Endometrium (tissue), 2 donors: ENCODE results near the gene USP21.

Experiments
- FAIRE-seq: peaks from 2 replicates; lab custom pipeline; 2012; peaks lifted over from hg19 to GRCh38; lab: Jason Lieb, UNC
- donor health status: control.
- donor health status: control.

The USP21 gene

DNA sequence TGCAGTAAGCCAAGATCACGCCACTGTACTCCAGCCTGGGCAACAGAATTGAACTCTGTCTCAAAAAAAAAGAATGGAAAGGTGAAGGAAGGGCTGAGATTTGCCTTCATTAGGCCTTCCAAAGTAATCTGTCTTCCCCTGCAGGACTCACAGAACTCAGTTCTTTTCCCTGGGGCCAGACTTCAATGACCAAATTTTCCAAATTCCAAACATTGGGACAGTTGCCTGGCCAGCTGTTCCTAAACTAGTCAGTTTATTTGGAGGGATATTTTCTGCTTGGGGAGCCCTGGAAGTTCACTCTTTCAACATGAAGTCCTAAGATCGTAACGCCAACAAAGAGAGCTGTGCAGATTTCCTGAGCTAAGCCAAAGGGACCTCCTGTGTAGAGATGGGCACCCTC lies 21.4 kb upstream of the USP21 start:
- no peak for FAIRE-seq

DNA sequence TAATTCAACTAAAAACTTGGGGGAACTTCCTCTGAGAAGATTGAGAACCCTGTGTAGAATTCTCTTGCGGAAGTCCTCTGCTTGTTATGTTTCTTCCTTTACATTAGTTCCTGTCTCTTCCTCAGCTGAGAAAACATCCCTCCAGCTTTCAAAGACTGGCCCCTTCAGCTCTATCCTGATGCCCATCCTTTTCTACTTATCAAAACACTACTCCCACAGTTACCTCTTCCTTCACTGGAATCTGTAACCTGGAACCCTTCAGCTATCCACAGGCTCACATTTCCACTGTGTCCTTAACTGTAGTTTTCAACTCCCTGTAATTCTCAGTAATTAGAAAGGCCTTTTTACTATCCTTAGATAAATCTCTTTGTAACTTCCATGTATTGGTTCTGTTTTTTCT lies 20.9 kb upstream of the USP21 start:
- FAIRE-seq, result no peak

DNA sequence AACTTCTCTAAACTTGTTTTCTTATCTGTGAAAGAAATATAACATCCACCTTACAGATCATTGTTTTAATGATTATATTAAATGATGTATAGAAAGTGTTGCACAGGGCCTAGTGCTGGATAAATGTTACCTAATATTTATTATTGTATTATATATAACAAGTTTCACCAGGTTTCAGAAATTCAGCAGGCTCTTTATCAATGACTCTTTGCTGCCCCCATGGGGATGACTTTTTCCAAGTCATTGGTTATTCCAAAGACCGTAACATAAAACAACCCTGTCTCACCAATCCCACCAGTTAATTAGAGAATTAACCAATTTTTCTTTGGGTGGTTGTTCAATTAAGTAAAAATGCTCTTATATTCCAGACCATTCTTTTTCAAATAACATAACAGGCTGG lies 19.5 kb upstream of the USP21 start:
- FAIRE-seq, result peak; percentile 45

DNA sequence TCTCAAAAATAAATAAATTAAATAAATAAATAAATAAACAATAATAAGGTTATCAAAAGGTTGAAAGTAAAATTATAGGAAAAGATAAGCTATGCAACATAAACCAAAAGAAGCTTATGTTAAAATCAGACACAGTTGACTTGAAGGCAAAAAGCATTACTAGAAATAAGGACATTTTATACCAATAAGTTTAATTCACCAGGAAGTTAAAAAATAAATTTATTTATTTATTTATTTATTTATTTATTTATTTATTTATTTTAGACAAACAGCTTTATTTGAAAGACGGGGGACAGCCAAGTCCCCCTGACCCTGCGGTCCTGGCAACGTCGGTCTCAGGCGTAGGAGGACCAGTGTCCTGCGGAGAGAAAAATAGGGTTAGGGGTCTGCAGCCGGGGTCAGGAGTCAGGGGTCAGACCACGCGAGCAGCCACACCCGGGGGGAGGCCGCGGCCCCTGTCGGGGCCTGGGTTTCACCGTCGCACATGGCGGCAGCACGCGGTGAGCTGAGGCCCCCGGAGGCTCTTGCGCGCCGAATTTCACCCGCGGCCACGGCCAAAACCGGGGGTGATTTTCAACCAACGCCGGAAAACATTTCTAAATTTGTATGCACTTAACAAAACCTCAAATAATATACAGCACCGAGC lies 18.4 kb upstream of the USP21 start:
- FAIRE-seq, result no peak

DNA sequence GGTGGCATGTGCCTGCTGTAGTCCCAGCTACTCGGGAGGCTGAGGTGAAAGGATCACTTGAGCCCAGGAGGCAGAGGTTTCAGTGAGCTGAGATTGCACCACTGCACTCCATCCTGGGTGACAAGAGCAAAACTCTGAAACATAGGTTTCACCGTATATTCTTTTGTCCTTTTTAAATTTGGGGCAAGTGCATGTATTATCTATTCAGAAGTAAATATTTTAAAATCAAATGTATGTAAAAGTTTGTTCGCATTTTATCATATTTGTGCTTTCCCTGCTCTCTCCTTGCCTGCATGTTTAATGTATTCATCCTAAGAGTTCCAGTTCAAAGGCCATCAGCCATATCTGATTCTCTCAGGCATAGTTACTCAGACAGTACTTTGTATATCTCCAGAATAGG lies 13.5 kb upstream of the USP21 start:
- FAIRE-seq, result no peak

DNA sequence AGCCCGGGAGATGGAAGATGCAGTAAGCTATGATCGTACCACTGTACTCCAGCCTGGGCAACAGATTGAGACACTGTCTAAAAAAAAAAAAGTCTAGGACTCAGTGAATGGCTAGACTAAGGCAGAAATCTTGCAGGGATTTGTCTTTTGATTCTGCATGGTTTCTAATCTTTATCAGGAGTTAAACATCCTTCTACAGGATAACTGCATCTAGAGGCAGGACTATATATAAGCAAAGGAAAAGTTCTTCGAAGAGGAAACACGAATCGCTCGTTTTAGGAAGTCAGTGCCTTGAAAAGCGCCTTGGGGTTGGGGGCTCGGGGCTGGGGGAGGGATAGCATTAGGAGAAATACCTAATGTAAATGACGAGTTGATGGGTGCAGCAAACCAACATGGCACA lies 6.1 kb upstream of the USP21 start:
- FAIRE-seq, result no peak

DNA sequence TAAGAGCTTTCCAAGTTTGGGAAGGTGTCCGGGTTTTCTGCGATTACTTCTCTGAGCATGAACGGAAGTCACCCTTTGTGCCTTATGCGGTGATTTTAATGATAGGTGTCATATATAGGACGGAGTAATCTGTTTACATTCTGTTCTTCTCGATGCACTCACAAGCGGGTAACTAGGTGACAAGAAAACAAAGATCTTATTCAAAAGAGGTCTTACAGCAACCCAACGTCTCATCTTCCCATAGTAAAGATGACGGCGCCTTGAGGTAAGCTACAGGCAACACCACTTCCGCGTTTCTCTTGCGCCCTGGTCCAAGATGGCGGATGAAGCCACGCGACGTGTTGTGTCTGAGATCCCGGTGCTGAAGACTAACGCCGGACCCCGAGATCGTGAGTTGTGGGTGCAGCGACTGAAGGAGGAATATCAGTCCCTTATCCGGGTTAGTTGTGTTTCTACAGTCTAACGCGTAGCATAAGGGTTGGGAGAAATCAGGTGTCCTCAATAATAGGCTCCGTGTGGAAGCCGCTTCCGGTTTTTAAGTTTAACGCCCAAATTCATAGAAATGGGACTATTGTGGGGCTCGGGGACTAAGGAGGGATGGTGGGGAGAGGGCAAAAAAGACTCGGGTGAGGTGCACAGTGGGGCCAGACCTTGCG lies 5.5 kb upstream of the USP21 start, which contains the start of gene UFC1:
TSS of gene UFC1 (plus strand) at position 297 of the 656 bp plus-strand sequence. CDS start at position 317, 20 bp downstream.
- no peak for FAIRE-seq

DNA sequence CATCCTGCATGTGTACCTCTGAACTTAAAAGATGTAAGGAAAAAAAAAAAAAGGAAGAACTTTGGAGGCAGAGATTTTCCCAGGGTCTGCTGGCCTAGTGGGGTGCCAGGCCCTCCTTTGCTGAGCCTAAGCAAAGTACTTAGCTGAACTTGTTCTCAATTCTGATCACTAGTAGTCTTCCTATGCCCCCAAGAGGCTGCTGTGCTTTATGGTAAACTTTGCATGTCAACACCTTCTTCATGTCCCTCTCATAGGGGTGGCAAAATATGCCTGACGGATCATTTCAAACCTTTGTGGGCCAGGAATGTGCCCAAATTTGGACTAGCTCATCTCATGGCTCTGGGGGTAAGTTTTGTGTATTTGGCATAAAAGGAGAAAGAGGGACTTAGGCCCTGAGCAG lies 1.4 kb upstream of the USP21 start:
- FAIRE-seq, result no peak

DNA sequence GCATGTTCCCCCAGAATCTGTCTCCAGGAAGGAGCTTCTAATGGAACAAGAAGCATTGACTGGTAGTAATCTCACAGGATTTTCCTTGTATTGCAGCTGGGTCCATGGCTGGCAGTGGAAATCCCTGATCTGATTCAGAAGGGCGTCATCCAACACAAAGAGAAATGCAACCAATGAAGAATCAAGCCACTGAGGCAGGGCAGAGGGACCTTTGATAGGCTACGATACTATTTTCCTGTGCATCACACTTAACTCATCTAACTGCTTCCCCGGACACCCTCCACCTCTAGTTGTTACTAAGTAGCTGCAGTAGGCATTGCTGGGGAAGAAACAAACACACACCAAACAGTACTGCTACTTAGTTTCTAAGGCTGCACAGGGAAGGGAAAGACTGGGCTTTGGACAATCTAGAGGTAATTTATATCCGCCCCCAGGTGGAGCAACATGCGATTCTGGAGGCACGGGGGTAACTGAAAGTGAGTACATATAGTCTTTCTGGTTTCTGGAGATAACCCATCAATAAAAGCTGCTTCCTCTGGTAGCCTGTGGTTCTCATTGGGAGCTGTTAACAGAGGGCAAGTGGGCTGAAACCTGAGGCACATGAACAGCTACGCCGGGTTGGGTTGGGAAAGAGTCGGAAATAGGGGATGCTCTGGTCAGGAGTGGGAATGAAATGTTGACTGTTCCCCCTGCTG lies 837 bp upstream of the USP21 start:
- no peak for FAIRE-seq

DNA sequence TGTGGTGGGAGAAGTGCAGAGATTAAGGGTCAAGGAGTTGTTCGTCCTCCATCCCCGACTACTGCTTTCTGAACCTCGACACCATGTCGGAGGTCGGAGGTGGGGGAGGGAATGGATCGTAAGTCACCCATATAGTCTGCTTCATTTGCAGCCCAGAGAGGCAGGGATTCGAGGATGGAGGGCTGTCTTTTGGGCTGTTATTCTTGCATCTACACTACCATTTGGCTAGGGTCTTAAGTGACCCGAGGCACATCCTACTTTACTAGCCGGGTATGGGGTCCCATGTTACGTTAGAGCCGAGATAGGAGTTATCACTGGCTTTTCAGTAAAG lies 578 bp downstream of the USP21 start:
- FAIRE-seq, result no peak

DNA sequence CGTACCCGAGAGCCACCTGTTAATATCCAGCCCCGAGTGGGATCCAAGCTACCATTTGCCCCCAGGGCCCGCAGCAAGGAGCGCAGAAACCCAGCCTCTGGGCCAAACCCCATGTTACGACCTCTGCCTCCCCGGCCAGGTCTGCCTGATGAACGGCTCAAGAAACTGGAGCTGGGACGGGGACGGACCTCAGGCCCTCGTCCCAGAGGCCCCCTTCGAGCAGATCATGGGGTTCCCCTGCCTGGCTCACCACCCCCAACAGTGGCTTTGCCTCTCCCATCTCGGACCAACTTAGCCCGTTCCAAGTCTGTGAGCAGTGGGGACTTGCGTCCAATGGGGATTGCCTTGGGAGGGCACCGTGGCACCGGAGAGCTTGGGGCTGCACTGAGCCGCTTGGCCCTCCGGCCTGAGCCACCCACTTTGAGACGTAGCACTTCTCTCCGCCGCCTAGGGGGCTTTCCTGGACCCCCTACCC lies 1.4 kb downstream of the USP21 start:
- no peak for FAIRE-seq

DNA sequence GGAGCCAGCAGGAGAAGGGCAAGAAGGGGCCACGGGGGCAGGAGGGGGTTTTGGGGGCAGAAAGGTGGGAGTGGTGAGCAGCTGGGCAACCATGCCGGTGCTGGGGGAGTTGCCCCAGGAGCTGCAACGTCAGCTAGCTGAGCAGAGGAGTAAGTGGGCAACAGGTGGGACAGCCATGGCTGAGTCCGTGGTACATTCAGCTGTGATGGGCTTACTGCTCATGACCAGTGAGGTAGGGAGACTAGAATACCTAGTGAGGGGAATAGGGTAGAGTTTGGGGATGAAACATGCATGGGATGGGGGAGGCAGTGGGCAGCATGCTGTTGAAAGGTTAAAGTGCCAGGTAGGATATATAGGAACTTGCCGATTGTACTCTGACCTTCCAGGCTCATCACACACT lies 2.4 kb downstream of the USP21 start:
- no peak for FAIRE-seq

DNA sequence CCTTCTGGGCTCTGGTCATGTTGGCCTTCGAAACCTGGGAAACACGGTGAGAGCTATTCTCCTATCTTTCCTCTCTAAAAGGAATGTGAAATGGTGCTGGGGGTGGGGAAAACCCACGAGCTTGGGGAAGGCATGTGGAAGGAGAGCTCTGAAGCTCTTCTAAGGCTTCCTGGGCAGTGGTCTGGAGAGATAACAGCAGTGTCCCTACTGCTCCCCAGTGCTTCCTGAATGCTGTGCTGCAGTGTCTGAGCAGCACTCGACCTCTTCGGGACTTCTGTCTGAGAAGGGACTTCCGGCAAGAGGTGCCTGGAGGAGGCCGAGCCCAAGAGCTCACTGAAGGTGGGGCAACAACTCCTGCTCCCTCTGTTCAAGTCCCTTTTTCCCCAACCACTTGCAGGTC lies 2.8 kb downstream of the USP21 start:
- FAIRE-seq, result no peak

DNA sequence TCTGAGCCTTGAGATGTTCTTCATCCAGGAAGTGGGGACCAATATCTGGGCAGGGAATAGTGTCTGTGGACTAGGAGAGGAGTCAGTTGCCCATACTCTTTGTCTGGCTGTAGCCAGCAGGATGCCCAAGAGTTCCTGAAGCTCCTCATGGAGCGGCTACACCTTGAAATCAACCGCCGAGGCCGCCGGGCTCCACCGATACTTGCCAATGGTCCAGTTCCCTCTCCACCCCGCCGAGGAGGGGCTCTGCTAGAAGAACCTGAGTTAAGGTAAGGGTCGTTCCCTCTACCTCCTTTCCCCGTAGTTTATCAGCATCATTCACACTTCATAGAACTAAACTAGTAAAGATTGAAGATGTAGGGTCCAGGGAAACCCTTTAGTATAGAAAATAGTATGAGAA lies 3.5 kb downstream of the USP21 start:
- FAIRE-seq, result no peak

DNA sequence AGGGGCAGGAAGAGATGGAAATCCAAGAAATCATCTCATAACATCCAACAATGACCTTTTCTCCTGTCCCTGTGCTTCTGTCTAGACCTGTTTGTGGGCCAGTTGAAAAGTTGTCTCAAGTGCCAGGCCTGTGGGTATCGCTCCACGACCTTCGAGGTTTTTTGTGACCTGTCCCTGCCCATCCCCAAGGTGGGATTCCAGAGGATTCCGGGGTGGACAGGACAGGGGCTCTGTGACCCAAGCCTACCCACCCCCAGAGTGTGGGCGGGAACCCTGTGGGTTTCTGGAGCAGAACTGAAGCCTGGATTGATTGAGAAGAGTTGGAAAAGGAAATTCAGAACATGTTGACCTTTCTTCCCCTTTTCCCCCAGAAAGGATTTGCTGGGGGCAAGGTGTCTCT lies 4.5 kb downstream of the USP21 start:
- no peak for FAIRE-seq

DNA sequence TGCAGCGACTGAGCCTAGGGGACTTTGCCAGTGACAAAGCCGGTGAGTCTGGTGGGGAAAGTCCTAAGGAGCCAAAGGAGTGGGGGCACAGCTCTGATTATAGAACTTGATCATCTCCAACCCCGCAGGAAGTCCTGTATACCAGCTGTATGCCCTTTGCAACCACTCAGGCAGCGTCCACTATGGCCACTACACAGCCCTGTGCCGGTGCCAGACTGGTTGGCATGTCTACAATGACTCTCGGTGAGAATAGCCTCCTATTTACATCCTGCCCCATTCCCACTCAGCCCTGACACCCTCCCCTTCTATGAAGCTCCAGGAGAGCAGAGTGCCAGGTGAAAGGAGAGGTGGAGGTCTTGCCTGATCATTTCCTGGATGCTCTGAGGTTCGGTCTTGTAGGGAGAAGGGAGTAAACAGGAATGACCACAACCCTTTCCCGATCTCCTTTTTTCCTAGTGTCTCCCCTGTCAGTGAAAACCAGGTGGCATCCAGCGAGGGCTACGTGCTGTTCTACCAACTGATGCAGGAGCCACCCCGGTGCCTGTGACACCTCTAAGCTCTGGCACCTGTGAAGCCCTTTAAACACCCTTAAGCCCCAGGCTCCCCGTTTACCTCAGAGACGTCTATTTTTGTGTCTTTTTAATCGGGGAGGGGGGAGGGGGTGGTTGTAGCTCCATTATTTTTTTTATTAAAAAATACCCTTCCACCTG lies 5.8 kb downstream of the USP21 start:
- FAIRE-seq, result no peak

DNA sequence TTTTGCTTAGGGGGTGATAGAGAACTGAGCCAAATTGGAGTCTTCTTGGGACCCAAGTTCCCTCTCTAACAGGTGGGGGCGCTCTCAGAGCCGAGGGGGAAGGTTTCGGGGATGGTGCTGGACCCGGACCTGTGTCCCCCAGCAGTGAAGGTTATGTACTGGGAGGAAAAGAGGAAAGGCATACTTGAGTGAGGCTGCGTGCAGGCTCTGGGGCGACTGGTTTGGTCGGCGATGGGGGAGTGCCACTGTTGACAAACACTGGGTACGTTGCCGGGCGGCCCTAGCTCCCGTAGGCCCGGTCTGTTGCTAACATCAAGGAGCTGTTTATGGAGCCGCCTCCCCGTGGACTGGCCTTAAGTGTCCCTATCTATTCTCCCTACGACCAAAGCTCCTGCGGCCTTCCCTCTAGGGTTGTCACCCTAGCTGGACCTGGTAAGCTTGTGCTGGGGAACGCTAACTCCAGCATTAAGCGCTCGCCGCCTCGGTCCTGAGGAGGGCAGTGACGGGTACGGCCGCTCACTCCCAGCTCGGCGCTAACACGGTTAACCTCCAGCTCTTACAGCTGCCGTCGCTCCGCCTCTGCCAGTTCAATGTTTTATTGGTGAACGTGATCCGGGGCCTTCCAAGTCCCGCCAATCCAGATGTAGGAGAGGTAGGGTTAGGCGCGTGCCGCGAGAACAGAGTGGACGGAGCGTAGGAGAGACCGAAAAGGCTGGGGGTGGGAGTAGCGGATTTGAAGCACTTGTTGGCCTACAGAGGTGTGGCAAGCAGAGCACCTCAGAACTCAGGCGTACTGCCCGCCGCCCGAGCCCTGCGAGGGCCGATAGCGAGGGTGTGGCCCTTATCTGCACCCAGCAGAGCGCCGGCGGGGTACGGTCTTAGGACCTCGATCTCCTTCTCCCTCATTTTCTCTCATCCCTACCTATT lies 6.7 kb downstream of the USP21 start, which contains the start of gene PPOX:
TSS of gene PPOX (plus strand) at position 685 of the 927 bp plus-strand sequence. CDS start 422 bp downstream, outside the sequence.
- FAIRE-seq, result peak; percentile 92

DNA sequence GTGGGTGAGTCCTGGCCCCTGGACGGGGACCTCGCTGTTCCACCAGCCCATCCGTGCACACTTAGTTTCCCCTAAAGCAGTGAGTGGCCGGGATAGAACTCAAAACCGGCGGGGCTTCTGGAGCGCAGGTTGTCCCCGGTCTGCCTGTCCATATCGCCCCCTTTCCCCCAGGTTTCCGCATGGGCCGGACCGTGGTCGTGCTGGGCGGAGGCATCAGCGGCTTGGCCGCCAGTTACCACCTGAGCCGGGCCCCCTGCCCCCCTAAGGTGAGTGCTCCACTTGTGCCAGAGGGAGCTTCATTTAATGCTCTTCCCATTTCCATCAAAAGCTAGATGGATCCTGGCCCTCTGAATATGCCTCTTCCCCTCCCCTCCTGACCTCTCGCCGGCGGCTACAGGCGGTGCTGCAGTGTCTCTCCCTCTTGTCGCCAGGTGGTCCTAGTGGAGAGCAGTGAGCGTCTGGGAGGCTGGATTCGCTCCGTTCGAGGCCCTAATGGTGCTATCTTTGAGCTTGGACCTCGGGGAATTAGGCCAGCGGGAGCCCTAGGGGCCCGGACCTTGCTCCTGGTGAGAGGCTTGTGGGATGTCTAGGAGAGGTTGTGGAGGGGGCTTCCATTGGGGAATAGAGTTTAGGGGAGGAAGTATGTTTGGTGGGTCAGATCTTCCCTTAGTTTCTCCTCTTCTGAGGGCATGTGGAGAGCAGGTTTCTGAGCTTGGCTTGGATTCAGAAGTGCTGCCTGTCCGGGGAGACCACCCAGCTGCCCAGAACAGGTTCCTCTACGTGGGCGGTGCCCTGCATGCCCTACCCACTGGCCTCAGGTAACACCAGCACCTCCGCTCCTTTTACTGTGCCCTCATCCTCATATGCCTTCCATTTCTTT lies 7.6 kb downstream of the USP21 start:
- no peak for FAIRE-seq

DNA sequence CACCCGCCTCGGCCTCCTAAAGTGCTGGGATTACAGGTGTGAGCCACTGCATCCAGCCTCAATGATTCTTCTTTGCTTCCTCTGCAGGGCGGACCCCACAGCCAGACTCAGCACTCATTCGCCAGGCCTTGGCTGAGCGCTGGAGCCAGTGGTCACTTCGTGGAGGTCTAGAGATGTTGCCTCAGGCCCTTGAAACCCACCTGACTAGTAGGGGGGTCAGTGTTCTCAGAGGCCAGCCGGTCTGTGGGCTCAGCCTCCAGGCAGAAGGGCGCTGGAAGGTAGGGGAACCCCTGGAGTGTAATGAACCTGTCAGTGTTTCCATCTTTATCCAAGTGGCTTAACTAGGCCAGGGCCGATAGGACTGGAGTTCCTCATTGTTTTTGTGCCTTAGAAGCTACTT lies 9.6 kb downstream of the USP21 start:
- no peak for FAIRE-seq

DNA sequence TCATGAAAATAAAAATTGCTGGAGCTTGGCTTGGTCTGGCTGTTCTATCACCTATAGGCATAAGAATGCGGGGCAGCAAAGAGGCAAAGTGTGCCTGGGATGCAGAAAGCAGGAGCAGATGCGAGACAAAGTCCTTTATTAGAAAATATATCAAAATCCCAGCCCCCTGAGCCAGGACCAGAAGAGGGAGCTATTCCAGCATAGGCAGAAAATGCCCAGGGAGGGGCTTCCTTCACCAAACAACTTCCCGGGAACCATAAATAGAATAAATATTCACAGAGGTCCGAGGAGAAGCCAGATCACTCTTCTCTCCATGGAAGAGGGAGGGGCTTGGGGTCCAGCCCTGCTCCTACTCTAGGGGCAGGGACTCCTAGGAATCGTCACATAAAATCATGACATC lies 11.9 kb downstream of the USP21 start:
- no peak for FAIRE-seq

DNA sequence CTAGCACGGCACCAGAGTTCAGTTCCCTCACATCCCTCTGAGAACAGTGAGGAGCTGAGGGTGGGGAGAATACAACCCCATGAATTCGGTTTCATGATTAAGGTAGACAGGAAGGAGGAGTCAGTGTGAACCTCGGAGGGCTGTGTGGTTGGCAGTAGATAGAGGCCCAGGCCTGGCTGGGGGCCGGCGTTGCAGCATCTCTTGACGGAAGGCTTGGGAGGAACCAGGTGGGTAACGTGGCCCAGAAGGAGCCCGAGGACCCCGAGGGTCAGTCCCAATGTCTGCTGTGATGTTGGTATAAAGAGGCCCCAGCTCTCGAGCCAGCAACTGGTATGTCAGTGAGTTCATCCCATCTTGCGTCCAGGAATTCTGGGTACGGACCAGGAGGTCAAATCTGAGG lies 12.4 kb downstream of the USP21 start:
- no peak for FAIRE-seq
